HepG2 (cell line): Measurements from ENCODE around the gene DLL1. TPM values are rescaled to one million over a fixed set of nuclear protein-coding genes. Genes with fewer than 3 reads are reported as not detected.

Experiments used
- ATAC-seq: fragments of 200-7000 bp; cut with Tn5 transposase; 3 replicates; pipeline ENCODE4 v1.9.1; 2020; ENCODE audit warnings: mild to moderate bottlenecking, moderate library complexity
- BruUV-seq: library from RNA; stranded (reverse); fragments of 400-500 nt; replicated peaks from 2 replicates; lab custom pipeline; 2021; lab: Mats Ljungman, UMichigan
- CTCF ChIA-PET: fragments of 300-600 bp; formaldehyde crosslinking; extraction: SDS; loops from one replicate; lab custom pipeline; 2021; ENCODE audit warnings: low total read pairs, inconsistent platforms, low intra/inter-chr PET ratio; lab: Yijun Ruan, JAX
- POLR2A ChIA-PET: fragments of 350-600 bp; sonication (Branson Sonifier 250); formaldehyde crosslinking; loops from one replicate; lab custom pipeline; 2020; ENCODE audit warnings: antibody characterized with exemption, inconsistent platforms; lab: Yijun Ruan, JAX
- DNase-seq: peaks from one replicate; pipeline ENCODE4 v3.0.0-alpha.2; 2015; ENCODE audit warnings: low spot score
- FAIRE-seq: peaks from 3 replicates; lab custom pipeline; 2011; peaks lifted over from hg19 to GRCh38; lab: Jason Lieb, UNC
- H2AFZ ChIP-seq: one replicate; pipeline ENCODE4 v1.6.1; 2011; ENCODE audit warnings: low read length, inconsistent platforms
- H3K27ac ChIP-seq: fragments of 300-600 bp; 3 replicates; pipeline ENCODE4 v1.8.0; 2011; ENCODE audit warnings: mixed run types, mild to moderate bottlenecking, mixed read lengths, low read length, inconsistent platforms; ENCODE audit not compliant: insufficient read depth; ENCODE audit errors: extremely low read length
- H3K27me3 ChIP-seq, 2 experiments: fragments of 200-600 bp in 1 of 2; 2 replicates in 1 of 2; 3 replicates in 1 of 2; pipeline versions ENCODE4 v1.6.0 to v1.8.0; 2011; ENCODE audit warnings: low read length in 2 of 2, mild to moderate bottlenecking in 2 of 2, moderate library complexity in 2 of 2, inconsistent platforms in 1 of 2; ENCODE audit not compliant: insufficient read depth in 2 of 2, control insufficient read depth in 1 of 2
- H3K36me3 ChIP-seq, 2 experiments: fragments of 200-600 bp in 1 of 2; replicated peaks in 1 of 2; 2 replicates in 1 of 2; 3 replicates in 1 of 2; pipeline versions ENCODE4 v1.5.1 to v1.8.0; 2011; ENCODE audit warnings: low read length in 2 of 2, inconsistent platforms in 1 of 2; ENCODE audit not compliant: insufficient read depth in 2 of 2, control insufficient read depth in 1 of 2
- H3K4me1 ChIP-seq: 2 replicates; pipeline ENCODE4 v1.5.1; 2012; ENCODE audit warnings: low read length, inconsistent platforms; ENCODE audit not compliant: insufficient read depth
- H3K4me2 ChIP-seq: 2 replicates; pipeline ENCODE4 v1.6.0; 2011; ENCODE audit warnings: low read depth, low read length, inconsistent platforms
- H3K4me3 ChIP-seq, 3 experiments: fragments of 200-600 bp in 1 of 3; sonication (generic), shearing (Covaris generic) in 1 of 3; replicated peaks in 1 of 3; 2 replicates each; pipeline ENCODE4 v1.5.1; 2011 to 2016; ENCODE audit warnings: low read length in 3 of 3, inconsistent platforms in 2 of 3, low read depth in 2 of 3, mild to moderate bottlenecking in 2 of 3, control low read depth in 1 of 3, mixed read lengths in 1 of 3; ENCODE audit not compliant: insufficient read depth in 1 of 3
- H3K79me2 ChIP-seq: one replicate; pipeline ENCODE4 v1.6.1; 2011; ENCODE audit warnings: low read length, inconsistent platforms; ENCODE audit not compliant: insufficient read depth
- H3K9ac ChIP-seq: 2 replicates; pipeline ENCODE4 v1.6.0; 2011; ENCODE audit warnings: mild to moderate bottlenecking, low read depth, low read length, inconsistent platforms; ENCODE audit not compliant: insufficient read depth
- H3K9me3 ChIP-seq: 2 replicates; pipeline ENCODE4 v1.5.1; 2012; ENCODE audit warnings: mild to moderate bottlenecking, low read length
- H4K20me1 ChIP-seq: 2 replicates; pipeline ENCODE4 v1.6.0; 2011; ENCODE audit warnings: inconsistent platforms, mild to moderate bottlenecking, low read length, moderate library complexity; ENCODE audit not compliant: insufficient read depth
- ATF3 ChIP-seq: sonication (generic); formaldehyde crosslinking; IDR thresholded peaks from 2 replicates; pipeline ENCODE4 v1.4.0; 2020; ENCODE audit warnings: missing genetic modification reagents
- CREM ChIP-seq, 2 experiments: sonication (generic) in 1 of 2; formaldehyde crosslinking in 1 of 2; IDR thresholded peaks; 2 replicates each; pipeline versions ENCODE4 v1.4.0 to v1.6.1; 2016 to 2020; ENCODE audit warnings: antibody characterized with exemption in 1 of 2, mild to moderate bottlenecking in 1 of 2, missing genetic modification reagents in 1 of 2
- FOXM1 ChIP-seq: sonication (generic); formaldehyde crosslinking; IDR thresholded peaks from 2 replicates; pipeline ENCODE4 v1.5.0; 2020; ENCODE audit warnings: missing genetic modification reagents
- HHEX ChIP-seq: IDR thresholded peaks from 2 replicates; pipeline ENCODE4 v1.6.1; 2016; ENCODE audit warnings: control low read depth
- IKZF4 ChIP-seq: sonication (generic); formaldehyde crosslinking; IDR thresholded peaks from 2 replicates; pipeline ENCODE4 v1.5.1; 2020; ENCODE audit warnings: borderline replicate concordance, mild to moderate bottlenecking, low read depth, missing genetic modification reagents; ENCODE audit errors: not compliant biosample characterization
- NFE2L1 ChIP-seq: sonication (generic); formaldehyde crosslinking; IDR thresholded peaks from 2 replicates; pipeline ENCODE4 v1.4.0; 2020; ENCODE audit warnings: missing genetic modification reagents, mild to moderate bottlenecking, borderline replicate concordance
- RBFOX2 ChIP-seq: fragments of 200-400 bp; formaldehyde crosslinking; IDR thresholded peaks from 2 replicates; pipeline ENCODE4 v1.6.1; 2017; ENCODE audit warnings: low read depth, mild to moderate bottlenecking, low read length
- RBM22 ChIP-seq: fragments of 200-400 bp; formaldehyde crosslinking; optimal IDR thresholded peaks from 2 replicates; pipeline ENCODE3; 2017; ENCODE audit warnings: mild to moderate bottlenecking, low read length, moderate library complexity
- THRA ChIP-seq: sonication (generic); formaldehyde crosslinking; IDR thresholded peaks from 2 replicates; pipeline ENCODE4 v1.4.0; 2020; ENCODE audit warnings: missing genetic modification reagents, borderline replicate concordance
- YEATS2 ChIP-seq: sonication (generic); formaldehyde crosslinking; IDR thresholded peaks from 2 replicates; pipeline ENCODE4 v1.4.0; 2020; ENCODE audit warnings: missing genetic modification reagents, borderline replicate concordance
- ZNF17 ChIP-seq: sonication (generic); formaldehyde crosslinking; IDR thresholded peaks from 2 replicates; pipeline ENCODE4 v1.5.0; 2020; ENCODE audit warnings: mild to moderate bottlenecking, missing genetic modification reagents
- ZNF460 ChIP-seq: sonication (generic); formaldehyde crosslinking; IDR thresholded peaks from 2 replicates; pipeline ENCODE4 v1.5.1; 2020; ENCODE audit warnings: missing genetic modification reagents, mild to moderate bottlenecking, borderline replicate concordance
- ZNF749 ChIP-seq: sonication (generic); formaldehyde crosslinking; IDR thresholded peaks from 2 replicates; pipeline ENCODE4 v1.8.0; 2022; ENCODE audit warnings: mild to moderate bottlenecking, missing genetic modification reagents, moderate library complexity, borderline replicate concordance
- ZNF83 ChIP-seq: sonication (generic); formaldehyde crosslinking; IDR thresholded peaks from 2 replicates; pipeline ENCODE4 v1.4.0; 2020; ENCODE audit warnings: missing genetic modification reagents, mild to moderate bottlenecking, borderline replicate concordance
- WGBS: methylation state at CpG from one replicate; pipeline ENCODE4 v1.1.6; 2017; ENCODE audit warnings: low lambda C conversion rate; 5-methylcytosine and 5-hydroxymethylcytosine counted together
- in situ Hi-C: cut with HindIII; loops from 2 replicates; pipeline ENCODE4 v1.10.0; 2017; ENCODE audit warnings: low pct_unique_long_range_greater_than_20kb; ENCODE audit not compliant: extremely low pct_ligation_motif_present
- intact Hi-C: fragments of 100-400 bp; cut with micrococcal nuclease; formaldehyde crosslinking; loops from one replicate; pipeline ENCODE4 v1.10.0; 2022; ENCODE audit not compliant: unreplicated experiment
- polyA plus RNA-seq, 8 experiments: library from polyadenylated mRNA; depleted of rRNA in 3 of 8; stranded (reverse) in 7 of 8; unstranded in 1 of 8; fragments of >200 nt; fragmentation: Illumina TruSeq in 4 of 8; extraction: Trizol in 4 of 8; gene quantifications; 2 replicates each; pipeline versions ENCODE4 v1.2.1 to v1.2.3, GENCODE V29; 2011 to 2016; ENCODE audit warnings: low read depth in 4 of 8, missing spikeins in 1 of 8, mixed read lengths in 1 of 8; ENCODE audit not compliant: insufficient read depth in 1 of 8
- total RNA-seq, 5 experiments: library from RNA; depleted of rRNA; stranded (reverse); fragments of >200 nt; fragmentation: Illumina TruSeq; extraction: Trizol; gene quantifications; 2 replicates each; pipeline ENCODE4 v1.2.3, GENCODE V29; 2016; ENCODE audit warnings: low read depth in 1 of 5
- TF ChIP-seq, protein P1 (sequence below): sonication (generic); formaldehyde crosslinking; IDR thresholded peaks from 2 replicates; pipeline ENCODE4 v1.4.0; 2020; ENCODE audit warnings: low read depth, mild to moderate bottlenecking, missing genetic modification reagents
- TF ChIP-seq, protein P2 (sequence below): sonication (generic); formaldehyde crosslinking; IDR thresholded peaks from 2 replicates; pipeline ENCODE4 v1.9.0; 2021; ENCODE audit warnings: mild to moderate bottlenecking, missing genetic modification reagents

DLL1 gene
- total and polyA plus RNA-seq, 2 of the 13 experiments (the other 11 are each of a cell fraction or from before 2014, with no cell fraction given), result not detected

- intact Hi-C loops, result no loop called here
- CTCF ChIA-PET, result no interaction called here
- H3K4me1 ChIP-seq, result no peaks in the 10 kb centered on the region
- no peak for FAIRE-seq
- no peak overlapping the region for H3K27ac ChIP-seq
- H3K79me2 ChIP-seq, result no peaks in the 10 kb centered on the region
- no peak overlapping the region for H2AFZ ChIP-seq
- H4K20me1 ChIP-seq, result no peaks in the 10 kb centered on the region
- POLR2A ChIA-PET, result no interaction called here
- no peak overlapping the region for H3K4me3 ChIP-seq
- no peak for DNase-seq
- H3K36me3 ChIP-seq, result no peaks in the 10 kb centered on the region
- BruUV-seq, result no TSS peak
- WGBS, result 35% methylated on average over 7 of the region's 7 CpGs
- no peak overlapping the region for H3K4me2 ChIP-seq
- ATAC-seq, result no peak
- no peaks in the 10 kb centered on the region for H3K9me3 ChIP-seq
- no peak overlapping the region for H3K9ac ChIP-seq
- in situ Hi-C loops, result no loop called here
- H3K27me3 ChIP-seq, result peaks cover 12 to 60% of the 10 kb centered on the region in 2 experiments; a peak in 4 of 5 replicates
- TF ChIP-seq ZNF749 (CRISPR knock-in tag) (no peak), CREM (IDR thresholded peaks at IDR 0.05) (no peak), CREM (CRISPR knock-in tag; IDR thresholded peaks at IDR 0.05) (no peak), ATF3 (CRISPR knock-in tag) (no peak), NFE2L1 (CRISPR knock-in tag) (no peak), ZNF17 (CRISPR knock-in tag) (no peak), RBFOX2 (no peak), FOXM1 (CRISPR knock-in tag) (no peak), YEATS2 (CRISPR knock-in tag) (no peak), RBM22 (no peak), HHEX (CRISPR knock-in tag) (no peak), IKZF4 (CRISPR knock-in tag) (no peak), ZNF83 (CRISPR knock-in tag) (no peak), ZNF460 (no peak), THRA (CRISPR knock-in tag) (no peak)
- TF ChIP-seq, protein P1, sequence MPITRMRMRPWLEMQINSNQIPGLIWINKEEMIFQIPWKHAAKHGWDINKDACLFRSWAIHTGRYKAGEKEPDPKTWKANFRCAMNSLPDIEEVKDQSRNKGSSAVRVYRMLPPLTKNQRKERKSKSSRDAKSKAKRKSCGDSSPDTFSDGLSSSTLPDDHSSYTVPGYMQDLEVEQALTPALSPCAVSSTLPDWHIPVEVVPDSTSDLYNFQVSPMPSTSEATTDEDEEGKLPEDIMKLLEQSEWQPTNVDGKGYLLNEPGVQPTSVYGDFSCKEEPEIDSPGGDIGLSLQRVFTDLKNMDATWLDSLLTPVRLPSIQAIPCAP (CRISPR knock-in tag), result no peak
- TF ChIP-seq, protein P2, sequence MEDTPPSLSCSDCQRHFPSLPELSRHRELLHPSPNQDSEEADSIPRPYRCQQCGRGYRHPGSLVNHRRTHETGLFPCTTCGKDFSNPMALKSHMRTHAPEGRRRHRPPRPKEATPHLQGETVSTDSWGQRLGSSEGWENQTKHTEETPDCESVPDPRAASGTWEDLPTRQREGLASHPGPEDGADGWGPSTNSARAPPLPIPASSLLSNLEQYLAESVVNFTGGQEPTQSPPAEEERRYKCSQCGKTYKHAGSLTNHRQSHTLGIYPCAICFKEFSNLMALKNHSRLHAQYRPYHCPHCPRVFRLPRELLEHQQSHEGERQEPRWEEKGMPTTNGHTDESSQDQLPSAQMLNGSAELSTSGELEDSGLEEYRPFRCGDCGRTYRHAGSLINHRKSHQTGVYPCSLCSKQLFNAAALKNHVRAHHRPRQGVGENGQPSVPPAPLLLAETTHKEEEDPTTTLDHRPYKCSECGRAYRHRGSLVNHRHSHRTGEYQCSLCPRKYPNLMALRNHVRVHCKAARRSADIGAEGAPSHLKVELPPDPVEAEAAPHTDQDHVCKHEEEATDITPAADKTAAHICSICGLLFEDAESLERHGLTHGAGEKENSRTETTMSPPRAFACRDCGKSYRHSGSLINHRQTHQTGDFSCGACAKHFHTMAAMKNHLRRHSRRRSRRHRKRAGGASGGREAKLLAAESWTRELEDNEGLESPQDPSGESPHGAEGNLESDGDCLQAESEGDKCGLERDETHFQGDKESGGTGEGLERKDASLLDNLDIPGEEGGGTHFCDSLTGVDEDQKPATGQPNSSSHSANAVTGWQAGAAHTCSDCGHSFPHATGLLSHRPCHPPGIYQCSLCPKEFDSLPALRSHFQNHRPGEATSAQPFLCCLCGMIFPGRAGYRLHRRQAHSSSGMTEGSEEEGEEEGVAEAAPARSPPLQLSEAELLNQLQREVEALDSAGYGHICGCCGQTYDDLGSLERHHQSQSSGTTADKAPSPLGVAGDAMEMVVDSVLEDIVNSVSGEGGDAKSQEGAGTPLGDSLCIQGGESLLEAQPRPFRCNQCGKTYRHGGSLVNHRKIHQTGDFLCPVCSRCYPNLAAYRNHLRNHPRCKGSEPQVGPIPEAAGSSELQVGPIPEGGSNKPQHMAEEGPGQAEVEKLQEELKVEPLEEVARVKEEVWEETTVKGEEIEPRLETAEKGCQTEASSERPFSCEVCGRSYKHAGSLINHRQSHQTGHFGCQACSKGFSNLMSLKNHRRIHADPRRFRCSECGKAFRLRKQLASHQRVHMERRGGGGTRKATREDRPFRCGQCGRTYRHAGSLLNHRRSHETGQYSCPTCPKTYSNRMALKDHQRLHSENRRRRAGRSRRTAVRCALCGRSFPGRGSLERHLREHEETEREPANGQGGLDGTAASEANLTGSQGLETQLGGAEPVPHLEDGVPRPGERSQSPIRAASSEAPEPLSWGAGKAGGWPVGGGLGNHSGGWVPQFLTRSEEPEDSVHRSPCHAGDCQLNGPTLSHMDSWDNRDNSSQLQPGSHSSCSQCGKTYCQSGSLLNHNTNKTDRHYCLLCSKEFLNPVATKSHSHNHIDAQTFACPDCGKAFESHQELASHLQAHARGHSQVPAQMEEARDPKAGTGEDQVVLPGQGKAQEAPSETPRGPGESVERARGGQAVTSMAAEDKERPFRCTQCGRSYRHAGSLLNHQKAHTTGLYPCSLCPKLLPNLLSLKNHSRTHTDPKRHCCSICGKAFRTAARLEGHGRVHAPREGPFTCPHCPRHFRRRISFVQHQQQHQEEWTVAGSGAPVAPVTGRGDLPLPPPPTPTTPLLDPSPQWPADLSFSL (CRISPR knock-in tag), result no peak
These were observed 47.5 kb downstream of the DLL1 start for GRCh38 chr6:170243386-170243785.
